Measurements from ENCODE around the gene ATP9A. TPM values are rescaled to one million over a fixed set of nuclear protein-coding genes. Genes with fewer than 3 reads are reported as not detected.
"Not testable (repeated sequence)": the region's sequence is repeated elsewhere in the genome, so short reads cannot be mapped to it uniquely, and the experiment has no call there.

Gene ATP9A
- polyA plus RNA-seq, 1 experiment, result 35.3 TPM

- ChIA-PET POLR2A (interaction anchor here (0.8 to 1.0 kb wide), 2 partner anchors 9 to 11 kb away, joined by 3 read pairs; no protein-coding TSS in a partner anchor), CTCF (interaction anchor here (0.6 kb wide), 1 partner anchor 60 kb away, joined by 3 read pairs; no protein-coding TSS in a partner anchor)
- peaks cover 4% of the 10 kb centered on the region; the same call in 1 of the 2 replicates for H3K9me3 ChIP-seq (ENCODE audit: control insufficient read depth, insufficient read depth, low read length)
- no peak overlapping the region for H3K4me3 ChIP-seq (ENCODE audit: low read depth, low read length)
- no peaks in the 10 kb centered on the region for H3K27me3 ChIP-seq (ENCODE audit: control insufficient read depth, insufficient read depth, low read length)
- peak overlapping the region; percentile 90 for H3K27ac ChIP-seq (ENCODE audit: low read depth, low read length)
- TF ChIP-seq CTCF (IDR thresholded peaks at IDR 0.05; ENCODE audit: low read depth, low read length), result no peak
- peak; percentile 79 for DNase-seq (ENCODE audit: low read depth, low spot score)
These were observed 7.2 kb downstream of the ATP9A start for GRCh38 chr20:51760905-51761546.

DNA sequence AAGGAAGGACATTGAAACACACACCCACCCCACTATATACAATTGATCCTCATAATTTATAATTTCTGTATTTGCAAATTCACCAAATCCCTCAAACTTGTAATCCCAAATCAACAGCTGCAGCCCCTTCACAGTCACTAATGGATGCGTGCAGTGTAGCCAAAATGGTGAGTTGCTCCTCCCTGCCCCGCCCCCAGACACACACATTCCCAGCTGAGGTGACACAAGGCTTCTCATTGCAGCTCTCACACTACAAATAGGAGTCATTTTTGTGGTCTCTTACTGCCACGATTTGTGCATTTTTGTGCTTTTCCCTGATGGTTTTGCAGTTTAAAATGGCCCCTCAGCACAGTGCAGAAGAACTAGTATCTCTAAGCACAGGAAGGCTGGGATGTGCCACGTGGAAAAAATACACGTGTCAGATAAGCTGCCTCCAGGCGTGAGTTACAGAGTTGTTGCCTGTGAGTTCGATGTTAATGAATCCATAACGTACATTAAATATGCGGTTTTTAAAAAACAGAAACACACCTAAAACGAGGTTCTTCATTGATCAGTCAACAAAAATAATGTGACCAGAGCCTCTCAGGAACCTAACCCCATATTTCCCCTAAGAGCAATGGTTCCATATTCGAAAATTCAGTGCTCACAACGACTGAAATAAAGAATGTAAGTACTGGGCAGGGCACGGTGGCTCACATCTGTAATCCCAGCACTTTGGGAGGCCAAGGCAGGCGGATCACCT, 8.2 kb downstream of the ATP9A start:
- DNase-seq (ENCODE audit: low read depth, low spot score), result no peak
- Histone ChIP-seq H3K27me3 (ENCODE audit: control insufficient read depth, insufficient read depth, low read length) (no peaks in the 10 kb centered on the region), H3K9me3 (ENCODE audit: control insufficient read depth, insufficient read depth, low read length) (peaks cover 4% of the 10 kb centered on the region; the same call in 1 of the 2 replicates), H3K27ac (ENCODE audit: low read depth, low read length) (peak overlapping the region; percentile 21), H3K4me3 (ENCODE audit: low read depth, low read length) (no peak overlapping the region)
- ChIA-PET POLR2A (no interaction called here), CTCF (interaction anchor here (0.7 to 0.9 kb wide), 2 partner anchors 7 to 40 kb away, joined by 3 to 12 read pairs; no protein-coding TSS in a partner anchor)
- no peak for TF ChIP-seq CTCF (IDR thresholded peaks at IDR 0.05; ENCODE audit: low read depth, low read length)

DNA sequence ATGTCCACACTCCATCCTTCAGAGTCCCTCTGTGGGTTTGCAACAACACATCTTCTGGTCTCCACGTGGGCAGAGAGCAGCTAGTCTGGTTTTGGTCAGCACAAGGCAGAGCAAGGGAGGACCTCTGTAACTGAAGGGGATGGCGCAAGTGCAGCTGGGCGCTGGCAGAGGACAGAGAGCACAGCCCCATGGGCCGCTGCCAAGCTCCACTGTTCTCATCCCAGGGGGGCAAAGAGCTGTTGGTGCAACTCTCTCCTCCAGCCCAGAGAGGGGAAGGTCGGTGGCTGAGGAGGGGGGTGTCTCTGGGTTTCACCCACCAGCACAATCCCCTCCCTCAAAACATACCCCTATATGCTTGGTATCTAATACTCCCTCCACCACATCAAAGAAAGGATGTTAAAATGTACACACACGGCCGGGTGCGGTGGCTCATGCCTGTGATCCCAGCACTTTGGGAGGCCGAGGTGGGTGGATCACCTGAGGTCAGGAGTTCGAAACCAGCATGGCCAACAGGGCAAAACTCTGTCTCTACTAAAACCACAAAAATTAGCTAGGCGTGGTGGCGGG, 9.1 kb downstream of the ATP9A start:
- CTCF ChIA-PET, result no interaction called here
- no peak for DNase-seq (ENCODE audit: low read depth, low spot score)
- TF ChIP-seq CTCF (IDR thresholded peaks at IDR 0.05; ENCODE audit: low read depth, low read length), result no peak
- POLR2A ChIA-PET, result no interaction called here
- H3K27ac ChIP-seq (ENCODE audit: low read depth, low read length), result no peak overlapping the region
- peaks cover 4% of the 10 kb centered on the region; the same call in 1 of the 2 replicates for H3K9me3 ChIP-seq (ENCODE audit: control insufficient read depth, insufficient read depth, low read length)
- H3K4me3 ChIP-seq (ENCODE audit: low read depth, low read length), result no peak overlapping the region
- no peaks in the 10 kb centered on the region for H3K27me3 ChIP-seq (ENCODE audit: control insufficient read depth, insufficient read depth, low read length)

DNA sequence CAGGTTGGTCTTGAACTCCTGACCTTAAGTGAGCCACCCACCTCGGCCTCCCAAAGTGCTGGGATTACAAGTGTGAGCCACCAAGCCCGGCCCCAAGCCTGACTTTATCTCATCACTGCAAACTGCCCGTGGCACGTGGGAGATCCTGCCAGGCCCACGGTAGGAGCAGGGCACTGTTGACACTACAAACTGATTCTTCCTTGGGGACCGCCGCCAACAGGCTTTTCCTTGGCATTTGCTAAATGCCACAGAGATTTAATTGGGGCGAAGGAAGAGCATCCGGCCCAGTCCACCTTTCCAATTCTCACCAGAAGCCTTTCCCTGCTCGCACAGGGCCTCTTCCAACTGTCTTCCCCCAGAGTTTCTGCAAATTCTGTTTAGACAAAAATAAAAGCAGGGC, 11.0 kb downstream of the ATP9A start:
- no peak overlapping the region for H3K4me3 ChIP-seq (ENCODE audit: low read depth, low read length)
- peaks cover 4% of the 10 kb centered on the region; the same call in 1 of the 2 replicates for H3K9me3 ChIP-seq (ENCODE audit: control insufficient read depth, insufficient read depth, low read length)
- ChIA-PET POLR2A (no interaction called here), CTCF (no interaction called here)
- H3K27me3 ChIP-seq (ENCODE audit: control insufficient read depth, insufficient read depth, low read length), result no peaks in the 10 kb centered on the region
- TF ChIP-seq CTCF (IDR thresholded peaks at IDR 0.05; ENCODE audit: low read depth, low read length), result no peak
- DNase-seq (ENCODE audit: low read depth, low spot score), result no peak
- no peak overlapping the region for H3K27ac ChIP-seq (ENCODE audit: low read depth, low read length)

DNA sequence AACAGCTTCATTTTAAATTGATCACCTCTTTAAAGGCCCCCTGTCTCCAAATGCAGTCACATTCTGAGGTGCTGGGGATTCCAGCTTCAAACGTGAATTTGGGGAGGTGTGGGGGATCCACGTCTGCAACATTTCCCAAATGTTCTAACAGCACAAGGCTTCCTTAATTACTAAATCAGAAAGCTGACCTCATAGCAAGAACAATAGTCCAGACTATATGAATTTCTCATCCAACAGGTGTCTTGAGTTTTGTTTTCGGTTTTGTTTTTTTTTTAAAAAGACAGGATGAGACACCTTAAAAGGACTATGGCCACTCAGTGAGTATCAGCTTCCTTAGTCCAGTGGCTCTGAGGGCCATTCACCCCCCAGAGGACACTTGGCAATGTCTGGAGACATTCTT, 11.5 kb downstream of the ATP9A start:
- Histone ChIP-seq H3K9me3 (ENCODE audit: control insufficient read depth, insufficient read depth, low read length) (peaks cover 3% of the 10 kb centered on the region; the same call in 1 of the 2 replicates), H3K27ac (ENCODE audit: low read depth, low read length) (no peak overlapping the region), H3K27me3 (ENCODE audit: control insufficient read depth, insufficient read depth, low read length) (no peaks in the 10 kb centered on the region), H3K4me3 (ENCODE audit: low read depth, low read length) (no peak overlapping the region)
- TF ChIP-seq CTCF (IDR thresholded peaks at IDR 0.05; ENCODE audit: low read depth, low read length), result no peak
- no peak for DNase-seq (ENCODE audit: low read depth, low spot score)
- ChIA-PET CTCF (no interaction called here), POLR2A (no interaction called here)

DNA sequence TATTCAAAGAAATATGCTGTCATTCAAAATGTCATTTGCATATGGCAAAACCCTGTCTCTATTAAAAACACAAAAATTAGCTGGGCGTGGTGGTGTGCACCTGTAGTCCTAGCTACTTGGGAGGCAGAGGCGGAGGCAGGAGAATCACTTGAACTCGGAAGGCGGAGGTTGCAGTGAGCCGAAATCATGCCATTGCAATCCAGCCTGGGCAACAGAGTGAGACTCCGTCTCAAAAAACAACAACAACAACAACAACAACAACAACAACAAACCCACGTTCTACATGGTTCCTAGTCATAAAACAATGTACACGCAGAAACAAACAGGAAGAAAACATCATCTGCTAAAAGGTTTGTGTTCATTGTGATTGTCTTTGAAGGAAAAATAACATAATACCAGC, 15.0 kb downstream of the ATP9A start:
- H3K27me3 ChIP-seq (ENCODE audit: control insufficient read depth, insufficient read depth, low read length); POLR2A ChIA-PET; DNase-seq (ENCODE audit: low read depth, low spot score); H3K9me3 ChIP-seq (ENCODE audit: control insufficient read depth, insufficient read depth, low read length); H3K4me3 ChIP-seq (ENCODE audit: low read depth, low read length): not testable (repeated sequence)
- peak overlapping the region; percentile 93 for H3K27ac ChIP-seq (ENCODE audit: low read depth, low read length)
- CTCF ChIA-PET, result interaction anchor here (1.2 kb wide), 1 partner anchor 11 kb away, joined by 4 read pairs; no protein-coding TSS in a partner anchor

All from AG04450 (cell line).